Left colon (tissue), 2 donors: Measurements from ENCODE around the gene TIAM1. TPM values are rescaled to one million over a fixed set of nuclear protein-coding genes. Genes with fewer than 3 reads are reported as not detected.

ENCODE experiments used
- ATAC-seq: fragments of 200-7000 bp; cut with Tn5 transposase; one replicate; pipeline ENCODE4 v1.9.1; 2020; ENCODE audit warnings: mild to moderate bottlenecking, moderate library complexity
- DNase-seq, 2 donors: peaks; one replicate each; pipeline ENCODE4 v3.0.0-alpha.2; 2020
- intact Hi-C, 2 donors: fragments of 100-400 bp; cut with DNase I in 1 of 2; cut with micrococcal nuclease in 1 of 2; formaldehyde crosslinking; loops; one replicate each; pipeline versions ENCODE4 v1.11.2 to v1.14.0; 2022; cut with DNase I, micrococcal nuclease
- total RNA-seq, 2 donors: library from RNA; stranded (reverse); fragmentation: NEBNext Ultra II Directional; extraction: Animal tissue kit (Norgen Biotek cat#: 25700); gene quantifications; one replicate each; pipeline ENCODE4 v1.2.1, GENCODE V29; 2021
- donor health status: DM: no; HTN: no; CAD: no.
- donor health status: DM: yes; HTN: yes; CAD: no.

The TIAM1 gene
- total RNA-seq, 2 donors from 2014 or later, result 6.4 to 6.9 TPM

GRCh38 chr21:31356440-31356839 is 12.4 kb upstream of the TIAM1 start:
- no peak for ATAC-seq
- DNase-seq, result no peak
- intact Hi-C loops, result no loop called here

GRCh38 chr21:31354604-31355443 is 10.8 kb upstream of the TIAM1 start:
- ATAC-seq (peak; percentile 48), DNase-seq (no peak)
- intact Hi-C loops, result no loop called here

GRCh38 chr21:31354122-31354521 is 10.1 kb upstream of the TIAM1 start:
- DNase-seq (no peak), ATAC-seq (no peak)
- intact Hi-C loops, result no loop called here

GRCh38 chr21:31352836-31353235 is 8.8 kb upstream of the TIAM1 start:
- DNase-seq, result no peak
- intact Hi-C loops, result no loop called here
- peak; percentile 30 for ATAC-seq

GRCh38 chr21:31351960-31352359 is 7.9 kb upstream of the TIAM1 start:
- no peak for ATAC-seq
- intact Hi-C loops, result no loop called here
- DNase-seq, result no peak

GRCh38 chr21:31351438-31351837 is 7.4 kb upstream of the TIAM1 start:
- ATAC-seq, result no peak
- DNase-seq, result no peak
- intact Hi-C loops, result no loop called here

- no peak for DNase-seq
- no peak for ATAC-seq
- intact Hi-C loops, result loop anchor here in 1 of 2 donors (10.0 kb wide), 1 partner anchor 226 kb away; no protein-coding TSS in a partner anchor
These were observed 5.1 kb upstream of the TIAM1 start for GRCh38 chr21:31349208-31349607.

- DNase-seq (no peak), ATAC-seq (no peak)
- intact Hi-C loops, result loop anchor here in 1 of 2 donors (10.0 kb wide), 1 partner anchor 227 kb away; no protein-coding TSS in a partner anchor
These were observed 4.1 kb upstream of the TIAM1 start for GRCh38 chr21:31348188-31348587.

GRCh38 chr21:31347435-31348032 is 3.5 kb upstream of the TIAM1 start:
- ATAC-seq (no peak), DNase-seq (no peak)
- intact Hi-C loops, result loop anchor here in 1 of 2 donors (10.0 kb wide), 1 partner anchor 227 kb away; no protein-coding TSS in a partner anchor

GRCh38 chr21:31346256-31346821 is 2.3 kb upstream of the TIAM1 start:
- no peak for ATAC-seq
- intact Hi-C loops, result loop anchor here in 1 of 2 donors (10.0 kb wide), 1 partner anchor 228 kb away; no protein-coding TSS in a partner anchor

GRCh38 chr21:31345136-31345535 is 1.1 kb upstream of the TIAM1 start:
- ATAC-seq, result no peak
- intact Hi-C loops, result loop anchor here in 1 of 2 donors (10.0 kb wide), 1 partner anchor 230 kb away; no protein-coding TSS in a partner anchor

More at GRCh38 chr21:31346256-31346821, 2.3 kb upstream of the TIAM1 start:
- no peak for DNase-seq

GRCh38 chr21:31343030-31343510 is 991 bp downstream of the TIAM1 start:
- DNase-seq, result no peak
- no peak for ATAC-seq
- intact Hi-C loops, result loop anchor here in 1 of 2 donors (10.0 kb wide), 1 partner anchor 232 kb away; no protein-coding TSS in a partner anchor

More at GRCh38 chr21:31345136-31345535, 1.1 kb upstream of the TIAM1 start:
- DNase-seq, result no peak

- DNase-seq, result no peak
- intact Hi-C loops, result loop anchor here in 1 of 2 donors (10.0 kb wide), 1 partner anchor 232 kb away; no protein-coding TSS in a partner anchor
- peak; percentile 25 for ATAC-seq
These were observed 1.7 kb downstream of the TIAM1 start for GRCh38 chr21:31342348-31342747.

- DNase-seq, result no peak
- no peak for ATAC-seq
- intact Hi-C loops, result loop anchor here in 1 of 2 donors (10.0 kb wide), 1 partner anchor 234 kb away; no protein-coding TSS in a partner anchor
These were observed 3.0 kb downstream of the TIAM1 start for GRCh38 chr21:31340942-31341487.

- DNase-seq, result no peak
- intact Hi-C loops, result loop anchor here in 1 of 2 donors (10.0 kb wide), 1 partner anchor 234 kb away; no protein-coding TSS in a partner anchor
- no peak for ATAC-seq
These were observed 3.5 kb downstream of the TIAM1 start for GRCh38 chr21:31340514-31340913.

- DNase-seq (no peak), ATAC-seq (no peak)
- intact Hi-C loops, result loop anchor here in 1 of 2 donors (10.0 kb wide), 1 partner anchor 235 kb away; no protein-coding TSS in a partner anchor
These were observed 4.3 kb downstream of the TIAM1 start for GRCh38 chr21:31339721-31340120.

- DNase-seq (no peak), ATAC-seq (no peak)
- intact Hi-C loops, result no loop called here
These were observed 5.1 kb downstream of the TIAM1 start for GRCh38 chr21:31338908-31339368.

- ATAC-seq (no peak), DNase-seq (no peak)
- intact Hi-C loops, result no loop called here
These were observed 5.8 kb downstream of the TIAM1 start for GRCh38 chr21:31337996-31338907.
